Measurements from ENCODE around the gene MRPL3.
A peak's percentile ranks its signal among the peaks of the same experiment; 100 is the strongest.

The MRPL3 gene

DNA sequence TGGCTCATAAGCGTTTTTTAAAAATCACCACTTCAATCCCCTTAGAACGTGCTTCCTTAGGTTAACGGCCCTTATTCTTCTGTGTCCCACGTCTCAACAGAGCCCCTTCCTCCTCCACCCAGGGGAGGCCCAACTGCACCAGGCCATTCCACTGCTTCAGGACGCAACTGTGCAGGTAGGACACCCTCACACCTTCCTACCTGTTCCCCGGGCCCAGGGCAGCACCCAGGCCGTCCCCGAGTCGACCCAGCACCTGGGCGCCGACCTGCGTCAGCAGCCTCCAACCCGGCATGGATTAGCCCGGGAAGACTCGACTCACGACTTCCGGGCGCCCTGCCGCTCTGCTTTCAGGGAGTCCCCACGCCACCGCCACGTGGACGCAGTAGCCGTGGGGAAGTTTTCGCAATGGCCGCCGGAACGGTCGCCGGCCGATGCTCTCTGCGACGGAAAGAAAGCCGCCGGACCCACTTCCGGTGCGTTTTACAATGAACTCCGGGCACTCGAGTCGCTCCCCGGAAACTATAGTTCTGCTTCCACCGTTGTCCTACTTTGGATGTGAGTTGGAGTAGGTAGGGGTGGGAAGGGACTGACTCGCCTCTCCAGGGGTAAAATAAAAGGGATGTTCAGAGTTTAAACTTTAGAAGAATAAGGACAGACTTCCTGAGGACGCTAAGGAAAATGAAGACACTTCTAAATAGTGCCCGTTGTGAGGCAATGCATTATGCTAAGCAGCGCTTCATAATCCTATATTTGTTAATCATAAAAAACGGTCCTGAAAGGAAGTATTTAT, at the start of gene MRPL3:
Gene MRPL3, minus strand, starts transcription at position 442 of the 790 bp plus-strand sequence. Its CDS starts 150 bp downstream, at position 292.
- DNase-seq = peak; percentile 85

DNA sequence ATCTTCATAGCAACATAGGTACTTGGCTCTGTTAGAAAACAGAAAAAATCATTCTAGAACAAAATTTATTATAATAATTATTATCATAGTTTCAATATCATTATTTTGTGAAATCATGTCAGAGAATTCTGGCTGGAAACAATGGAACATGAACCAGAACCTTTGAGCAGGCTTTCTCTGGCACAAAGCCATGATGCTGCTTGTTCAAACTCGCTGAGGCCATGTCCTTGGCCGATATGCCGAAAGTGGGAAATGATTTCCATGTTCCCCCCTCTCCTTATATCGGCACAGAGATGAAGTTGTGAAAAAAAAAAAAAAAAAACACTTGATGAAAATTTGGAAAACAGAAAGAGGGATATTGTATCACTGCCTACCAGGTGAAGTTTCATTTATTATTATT, 49.0 kb upstream of the MRPL3 start:
- DNase-seq = no peak

DNA sequence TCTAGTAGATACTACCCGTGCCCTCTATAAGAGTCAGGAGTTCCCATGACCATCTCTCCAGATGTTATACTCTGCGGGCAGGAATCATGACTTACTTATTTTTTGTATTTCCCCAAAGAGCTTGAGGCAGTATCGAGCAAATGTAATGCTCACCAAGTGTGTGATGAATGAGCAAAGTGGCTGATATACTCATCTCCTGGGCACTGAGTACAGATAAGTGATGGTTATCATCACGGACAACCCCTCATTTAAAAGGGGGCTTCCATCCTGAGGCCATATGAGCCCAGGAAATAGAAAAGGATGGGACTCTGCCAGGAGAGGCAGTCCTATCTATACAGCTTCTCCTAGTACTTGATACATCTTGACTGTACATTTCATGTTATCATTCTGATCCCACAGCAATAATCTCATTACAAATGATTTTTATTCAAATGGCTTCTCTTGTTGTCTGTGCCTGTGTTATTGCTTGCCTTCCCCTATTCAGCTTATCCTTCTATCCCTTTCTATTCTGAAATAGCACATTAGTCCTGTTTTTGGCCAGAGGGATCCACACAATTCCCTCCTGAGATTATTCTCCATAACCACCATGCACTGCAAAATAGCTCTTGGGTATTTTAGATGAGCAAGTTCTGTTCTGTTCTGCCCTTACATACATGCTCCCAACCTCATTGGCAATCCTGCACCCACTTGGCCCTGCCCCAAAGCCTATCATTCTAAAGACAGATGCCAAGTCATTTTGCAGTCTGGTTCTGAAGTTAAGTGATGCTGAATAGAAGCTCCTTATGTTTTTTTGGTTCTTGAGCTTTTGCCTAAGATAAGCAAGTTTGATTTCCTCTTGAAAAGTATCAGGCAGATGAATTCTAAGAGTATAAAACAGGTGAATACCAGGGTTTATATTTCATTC, 48.0 kb upstream of the MRPL3 start:
- no peak for DNase-seq

DNA sequence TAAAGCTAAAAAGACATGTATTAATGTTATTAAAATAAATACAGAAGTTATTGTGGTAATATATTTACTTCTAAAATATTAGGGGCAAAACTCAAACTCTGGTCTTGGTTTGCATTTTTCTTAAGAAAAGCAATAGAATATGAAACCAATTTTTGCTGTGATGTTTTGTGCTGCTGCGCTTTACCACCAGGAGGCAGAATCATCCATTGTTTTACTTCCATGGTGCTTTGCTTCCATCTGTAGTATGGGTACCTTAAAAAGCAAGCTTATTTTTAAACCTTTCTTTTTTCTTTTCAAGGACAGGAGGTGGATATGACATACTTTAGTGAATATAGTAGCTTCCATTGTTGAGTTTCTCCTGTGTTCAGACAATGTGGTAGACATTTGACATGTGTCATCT, 46.6 kb upstream of the MRPL3 start:
- DNase-seq = no peak

DNA sequence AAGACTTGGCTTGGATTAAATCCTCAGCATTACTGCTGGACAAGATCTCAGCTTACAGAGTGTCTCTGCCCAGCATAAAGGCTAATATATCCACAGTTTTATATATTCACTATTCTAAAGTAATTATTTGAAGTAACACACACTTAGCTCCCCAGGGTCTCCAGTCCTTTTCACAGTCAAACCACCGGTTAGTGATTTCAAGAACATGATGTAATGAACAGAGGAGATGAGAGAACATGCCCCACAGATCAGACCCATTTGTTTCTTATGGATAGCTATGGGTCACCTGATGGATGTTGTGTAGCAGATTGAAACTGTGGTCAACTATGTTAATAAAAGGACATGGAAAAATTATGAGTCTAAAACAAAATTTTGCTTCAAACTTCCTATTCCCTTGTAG, 44.8 kb upstream of the MRPL3 start:
- DNase-seq = no peak

DNA sequence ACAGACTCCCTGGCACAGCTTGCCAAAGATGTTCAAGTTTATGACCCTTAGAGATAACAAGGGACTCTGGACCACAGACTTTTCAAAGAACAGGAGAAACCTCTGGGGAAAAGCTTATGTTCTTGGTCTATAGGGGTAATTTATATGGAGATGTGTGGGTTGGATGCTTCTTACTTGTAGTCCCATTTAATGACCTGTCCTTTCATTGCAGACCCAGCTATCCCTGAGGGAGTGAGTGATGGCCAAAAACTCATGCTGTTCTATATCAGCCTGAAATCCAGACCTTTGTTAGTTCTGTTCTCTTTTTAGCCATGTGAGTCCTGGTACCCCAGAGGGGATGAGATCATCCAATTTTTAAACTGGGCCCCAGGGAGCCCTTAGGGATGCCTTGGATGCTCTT, 43.7 kb upstream of the MRPL3 start:
- DNase-seq = no peak

DNA sequence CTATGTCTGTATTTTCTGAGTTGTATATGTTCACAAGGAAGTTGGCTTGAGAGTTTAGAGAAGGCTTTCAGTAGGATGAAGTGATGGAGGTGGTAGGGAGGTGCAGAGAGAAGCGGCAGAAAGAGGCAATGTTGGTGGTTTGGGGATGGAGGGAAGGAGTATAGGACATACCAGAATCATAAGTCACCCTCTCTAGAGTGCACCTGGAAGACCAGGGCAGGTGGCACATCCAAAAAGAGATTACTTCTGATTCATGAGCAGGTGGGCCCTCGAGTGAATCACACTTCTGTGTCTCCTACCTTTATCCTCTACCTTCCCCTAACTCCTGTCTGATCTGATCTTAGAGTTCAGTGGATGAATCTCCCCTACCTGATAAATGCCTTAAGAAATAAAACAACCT, 41.8 kb upstream of the MRPL3 start:
- no peak for DNase-seq

DNA sequence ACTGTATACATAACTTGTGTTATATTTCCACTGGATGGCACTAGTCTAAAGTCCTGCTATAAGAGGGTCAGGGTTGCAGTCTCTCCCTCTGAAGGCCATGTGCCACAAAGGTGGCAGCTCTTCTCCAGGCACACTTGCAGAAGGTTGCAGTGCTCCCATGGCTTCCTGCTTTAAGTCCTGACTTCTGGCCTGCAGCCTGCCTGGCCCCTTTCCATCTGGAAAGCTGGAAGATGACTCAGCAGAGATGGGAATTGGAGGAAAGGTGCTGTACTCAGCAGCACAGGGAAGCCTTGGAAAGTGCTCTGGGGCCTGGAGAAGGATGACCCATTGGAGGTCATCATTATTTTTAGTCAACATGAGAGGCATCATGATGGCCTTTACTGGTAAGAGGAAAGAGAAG, 40.9 kb upstream of the MRPL3 start:
- DNase-seq = no peak

DNA sequence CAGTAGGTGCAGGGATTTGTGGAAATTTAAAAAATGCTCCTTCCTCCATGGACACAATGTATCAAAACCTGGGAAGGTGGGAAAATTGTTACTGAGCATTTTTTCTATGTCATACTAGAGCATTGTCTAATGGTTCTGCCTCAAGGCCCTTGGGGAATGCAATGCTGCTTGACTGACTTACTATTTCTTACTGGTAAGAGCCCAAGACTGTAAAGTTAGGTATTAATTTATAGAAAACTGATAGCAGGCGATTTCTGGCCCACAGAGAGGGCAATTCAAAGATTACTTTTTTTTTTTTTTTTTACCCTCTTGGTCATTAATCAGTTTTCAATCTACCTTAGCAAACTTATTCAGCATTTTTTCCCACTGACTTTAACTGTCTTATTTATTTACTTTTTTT, 38.5 kb upstream of the MRPL3 start:
- DNase-seq = no peak

DNA sequence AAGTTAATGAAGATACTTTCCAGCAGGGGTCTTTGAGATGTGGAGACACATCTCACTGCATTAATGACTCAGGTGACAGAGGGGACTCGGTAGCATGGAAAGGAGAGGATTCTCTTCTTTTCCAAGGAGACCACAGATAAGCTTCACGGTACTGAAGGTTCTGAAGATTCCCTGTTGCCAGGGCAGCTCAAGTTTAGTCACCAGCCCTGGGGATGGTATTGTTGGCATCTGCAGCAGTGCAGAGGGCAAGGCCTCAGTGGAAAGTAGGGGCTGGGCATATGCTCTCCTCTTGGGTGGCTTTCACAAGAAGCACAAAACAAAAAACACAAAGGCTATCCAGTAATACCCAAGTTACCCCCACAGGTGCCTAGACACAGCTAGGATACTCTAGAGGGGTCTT, 38.0 kb upstream of the MRPL3 start:
- DNase-seq = no peak

DNA sequence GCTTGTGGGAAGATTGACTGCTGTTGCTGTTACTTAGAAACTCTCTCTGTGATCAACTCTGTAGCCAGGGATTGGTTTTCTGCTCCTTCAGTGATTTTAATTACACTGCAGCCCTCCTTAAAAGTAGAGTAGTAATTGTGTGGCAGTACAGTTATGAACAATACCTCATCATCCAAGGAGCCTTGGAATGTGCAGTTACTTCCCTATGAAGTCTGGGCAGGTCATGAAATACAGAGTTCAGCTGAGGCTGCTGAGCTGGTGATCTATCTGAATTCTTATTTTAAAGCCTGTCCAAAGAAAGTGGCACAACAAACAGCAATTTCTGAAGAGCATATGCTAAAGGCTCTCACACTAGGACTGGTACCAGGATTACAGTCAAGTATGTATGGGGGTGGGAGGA, 37.4 kb upstream of the MRPL3 start:
- DNase-seq = no peak

DNA sequence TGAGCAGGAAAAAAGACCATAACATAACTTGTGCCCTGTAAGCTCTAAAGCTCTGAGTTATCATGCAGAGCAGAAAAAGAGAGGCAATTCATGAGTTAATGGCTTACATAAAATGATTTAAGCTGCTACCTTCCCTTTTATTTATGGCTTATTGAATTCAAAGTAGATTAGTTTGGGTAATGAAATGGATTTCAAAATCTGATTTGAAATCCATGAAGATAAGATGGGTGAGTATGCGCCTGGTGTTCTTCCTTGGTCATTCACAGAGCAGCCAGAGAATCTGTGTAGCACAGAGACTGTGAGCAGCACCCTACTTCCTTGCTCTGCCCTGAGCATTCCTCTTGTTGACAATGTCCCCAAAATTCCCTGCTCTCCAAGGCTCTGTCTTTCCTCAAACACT, 36.2 kb upstream of the MRPL3 start:
- no peak for DNase-seq

DNA sequence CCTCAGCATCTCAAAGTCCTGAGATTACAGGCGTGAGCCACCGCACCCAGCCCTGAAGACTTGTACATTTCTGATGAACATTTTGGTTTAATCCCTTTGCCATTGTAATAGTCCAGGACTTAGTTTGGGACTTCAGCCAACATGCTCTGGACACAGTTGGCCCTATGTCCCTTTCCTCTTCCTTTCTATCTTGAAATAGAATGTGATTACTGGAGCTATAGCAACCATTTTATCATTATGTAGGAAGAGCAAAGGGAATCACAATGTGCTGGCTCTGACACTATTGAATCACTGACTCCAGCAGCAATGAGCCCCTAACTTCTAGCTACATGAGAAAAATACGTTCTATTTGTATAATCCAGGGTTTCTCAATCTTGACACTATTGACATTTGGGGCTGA, 34.8 kb upstream of the MRPL3 start:
- DNase-seq = no peak

DNA sequence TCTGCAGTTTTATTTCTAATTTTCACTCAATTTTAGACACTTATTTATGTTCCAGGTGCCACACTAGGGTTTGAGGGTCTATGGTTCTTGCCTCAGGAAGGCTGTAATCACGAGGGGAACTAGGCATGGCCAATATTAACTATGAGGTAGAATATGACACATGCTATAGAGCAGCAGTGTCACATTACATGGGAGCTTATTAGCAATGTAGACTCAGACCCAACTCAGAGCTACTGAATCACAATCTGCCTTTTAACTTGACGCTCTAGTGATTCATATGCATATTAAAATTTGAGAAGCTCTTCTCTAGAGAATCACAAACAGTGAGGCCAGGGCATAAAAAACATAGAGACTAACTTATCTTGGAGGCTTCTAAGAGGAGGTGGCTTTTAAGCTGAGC, 32.8 kb upstream of the MRPL3 start:
- DNase-seq = no peak

DNA sequence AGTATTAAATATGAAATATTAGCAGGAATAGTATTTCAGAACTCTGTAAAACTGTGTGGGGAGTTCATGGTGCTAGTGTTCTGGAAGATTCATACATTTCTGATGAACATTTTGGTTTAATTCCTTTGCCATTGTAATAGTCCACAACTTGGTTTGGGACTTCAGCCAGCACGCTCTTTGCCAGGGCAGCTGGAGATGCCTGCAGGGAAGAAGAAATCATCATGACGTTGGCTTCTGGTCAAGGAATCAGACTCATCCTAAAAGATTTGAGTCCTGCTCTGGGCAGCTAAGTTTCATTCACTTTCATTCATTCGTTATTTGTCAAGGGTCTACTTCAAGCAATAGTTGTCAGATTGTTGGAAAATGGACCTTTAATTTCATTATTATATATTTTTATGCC, 32.4 kb upstream of the MRPL3 start:
- DNase-seq = no peak

DNA sequence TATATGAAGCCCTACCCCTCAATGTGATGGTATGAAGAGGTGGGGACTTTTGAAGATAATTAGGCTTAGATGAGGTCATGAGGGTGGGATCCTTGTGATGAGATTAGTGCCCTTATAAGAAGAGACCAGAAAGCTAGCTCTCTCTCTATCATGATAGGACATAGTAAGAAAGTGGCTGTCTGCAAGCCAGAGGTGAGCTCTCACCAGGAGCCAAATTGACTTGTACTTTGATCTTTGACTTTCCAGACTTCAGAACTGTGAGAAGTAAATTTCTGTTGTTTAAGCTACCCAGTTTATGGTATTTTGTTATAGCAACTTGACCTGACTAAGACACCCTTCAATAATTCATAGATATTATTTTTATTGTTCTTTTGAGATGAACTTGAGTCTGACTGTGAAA, 29.9 kb upstream of the MRPL3 start:
- no peak for DNase-seq

DNA sequence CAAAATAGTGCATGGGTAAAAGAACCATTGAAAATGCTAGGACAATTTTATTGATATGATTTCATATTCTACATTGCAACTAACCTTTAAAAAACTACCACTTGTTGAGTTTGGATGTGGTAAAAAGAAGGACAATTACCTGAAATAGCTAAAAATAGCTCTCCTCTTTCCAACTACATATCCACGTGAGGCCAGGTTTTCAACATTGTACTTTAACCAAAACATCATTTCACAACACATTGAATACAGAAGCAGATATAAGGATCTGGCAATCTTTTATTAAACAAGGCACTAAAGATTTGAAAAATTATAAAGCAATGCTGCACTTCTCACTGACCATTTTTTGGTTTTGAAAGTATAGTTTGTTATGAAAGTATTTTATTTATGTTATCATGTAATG, 28.1 kb upstream of the MRPL3 start:
- DNase-seq = no peak

DNA sequence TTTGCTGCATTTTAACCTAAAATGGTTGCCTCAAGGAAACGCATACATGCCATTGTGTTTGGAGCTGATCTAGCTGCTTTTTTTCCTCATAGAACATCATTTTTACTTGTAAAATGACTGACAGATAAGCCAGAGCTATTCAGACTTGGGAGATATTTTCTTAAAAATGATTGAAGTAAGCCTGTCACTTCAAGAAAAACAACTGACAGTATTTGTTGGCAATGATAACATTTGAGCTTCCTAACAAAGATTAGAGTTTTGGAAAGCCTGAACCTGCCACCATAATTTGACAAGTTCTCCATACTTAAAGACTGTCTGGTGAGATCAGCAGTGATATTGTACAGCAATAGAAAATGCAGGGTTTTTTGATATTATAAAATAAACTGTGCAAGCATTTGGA, 27.6 kb upstream of the MRPL3 start:
- no peak for DNase-seq

DNA sequence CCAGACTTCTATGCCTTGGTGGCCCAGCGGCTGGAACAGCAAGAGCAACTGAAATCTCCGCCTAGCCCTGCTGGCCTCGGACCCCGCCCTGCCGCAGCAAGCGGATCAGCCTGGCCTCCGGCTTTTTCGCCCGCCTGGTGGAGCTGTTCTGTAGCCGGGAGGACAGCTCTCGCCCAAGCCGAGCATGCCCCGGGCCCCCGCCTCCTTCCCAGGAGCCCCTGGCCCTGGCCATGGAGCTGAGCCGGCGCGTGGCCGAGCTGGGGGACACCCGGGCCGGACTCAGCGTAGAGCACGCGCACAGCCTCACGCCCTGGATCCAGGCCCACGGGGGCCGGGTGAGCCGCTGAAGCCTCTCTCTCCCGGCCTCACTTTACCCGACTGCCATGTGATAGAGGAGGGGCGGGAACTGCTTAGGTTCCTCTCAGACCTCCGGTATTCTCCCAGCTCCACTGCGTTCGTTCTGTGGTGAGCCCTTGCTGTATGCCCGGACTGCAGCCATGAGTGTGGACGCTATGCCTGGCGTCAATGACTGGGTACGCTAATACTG, 24.1 kb upstream of the MRPL3 start:
- no peak for DNase-seq

DNA sequence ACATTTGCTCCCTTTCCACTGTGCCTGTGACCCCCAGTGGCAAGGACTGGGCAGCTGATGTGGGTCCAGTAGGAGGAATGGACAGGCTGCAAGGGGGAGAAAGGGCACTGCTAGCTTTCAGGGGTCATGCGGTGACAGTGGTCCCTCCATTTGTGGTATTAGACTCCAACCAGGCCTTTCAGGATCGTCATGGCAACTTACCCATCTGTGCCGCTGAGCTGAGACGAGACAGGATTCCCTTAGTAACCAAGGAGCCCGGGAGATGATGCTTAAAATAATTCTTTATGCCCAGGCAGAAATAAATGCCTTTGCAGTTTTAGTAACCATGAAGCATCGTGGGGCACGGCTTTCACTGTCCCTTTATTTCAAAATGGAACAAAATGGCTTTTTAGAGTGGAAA, 15.9 kb upstream of the MRPL3 start:
- no peak for DNase-seq

DNA sequence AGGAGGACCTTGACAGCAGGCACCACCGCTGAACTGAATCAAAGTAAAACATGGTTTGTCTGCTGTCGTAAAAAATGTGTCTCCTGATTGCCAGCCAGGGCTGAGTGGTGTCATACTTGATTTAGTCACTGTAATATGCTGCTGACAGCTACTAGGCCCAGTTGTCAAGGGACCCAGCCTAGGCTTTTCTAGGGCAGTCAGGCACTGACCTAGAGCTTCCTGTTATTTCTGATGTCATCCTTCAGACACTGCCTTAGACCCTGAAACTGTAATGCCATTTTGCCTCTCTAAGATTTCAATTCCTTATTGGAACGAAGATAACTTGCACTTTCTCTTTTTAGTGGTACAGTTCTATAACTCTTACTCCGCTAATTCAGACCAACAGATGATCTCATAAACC, 2.6 kb upstream of the MRPL3 start:
- no peak for DNase-seq

DNA sequence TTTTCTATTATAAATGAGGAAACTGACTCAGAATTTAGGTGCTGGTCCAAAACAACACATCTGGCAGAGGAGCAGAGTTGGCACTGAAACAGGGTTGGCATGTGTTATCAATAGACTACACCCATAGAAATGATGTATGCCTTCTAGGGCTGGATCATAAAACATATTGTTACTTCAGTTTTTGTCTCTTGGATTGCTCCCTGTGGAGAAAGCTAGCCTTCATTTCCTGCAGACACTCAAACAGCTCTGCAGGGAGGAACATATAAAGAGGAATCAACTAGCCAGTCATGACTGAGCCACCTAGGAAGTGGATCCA, 507 bp upstream of the MRPL3 start:
- DNase-seq = no peak

DNA sequence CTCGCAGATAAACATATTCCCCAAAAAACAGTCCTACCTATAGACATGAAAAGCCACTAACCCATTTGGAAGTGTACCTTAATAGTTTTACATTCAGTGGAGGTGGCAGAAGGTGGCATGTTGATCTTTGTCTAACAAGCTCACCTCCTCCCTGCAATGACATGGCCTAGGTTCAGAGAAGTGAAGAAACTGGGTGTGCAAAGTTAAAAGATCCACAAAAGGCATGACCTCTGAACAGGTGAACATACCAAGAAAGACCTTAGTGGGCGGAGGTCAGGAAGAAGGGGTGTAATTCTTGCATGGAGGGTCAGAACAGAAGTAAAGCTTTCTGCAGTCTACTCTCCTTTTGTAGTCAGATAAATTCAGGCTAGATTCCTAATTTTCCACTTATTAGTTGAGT, 822 bp downstream of the MRPL3 start:
- no peak for DNase-seq

DNA sequence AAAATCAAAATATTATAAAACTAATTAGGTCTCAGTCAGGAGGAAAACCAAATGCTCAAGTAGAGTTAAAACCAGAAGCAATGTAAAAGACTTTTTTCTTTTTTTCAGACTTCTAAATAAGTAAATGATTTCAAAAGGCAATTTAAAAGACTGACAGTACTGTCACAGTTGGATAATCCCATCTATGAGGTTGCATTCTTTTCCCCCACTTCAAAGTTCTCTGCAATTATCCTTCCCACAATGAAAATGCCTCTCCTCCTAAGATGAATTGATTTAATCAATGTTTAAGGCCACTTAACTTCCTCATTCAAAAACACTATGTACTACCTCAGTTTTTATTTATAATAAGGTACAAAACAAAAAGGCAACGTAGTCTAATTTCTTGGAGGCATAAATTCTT, 8.1 kb downstream of the MRPL3 start:
- DNase-seq = no peak
